ENCODE measurements around the gene RHCG. TPM values are rescaled to one million over a fixed set of nuclear protein-coding genes. Genes with fewer than 3 reads are reported as not detected.

Gene RHCG
- total RNA-seq, 6 donors from 2014 or later = not detected

- no peak for ATAC-seq (ENCODE audit: low FRiP score in 2 of 2)
- 62 to 74% methylated on average over 9 to 19 of the region's 19 CpGs for WGBS, 2 donors
- Histone ChIP-seq H3K4me3 (no peak overlapping the region), H3K36me3 (no peaks in the 10 kb centered on the region), H3K9me3 (no peaks in the 10 kb centered on the region), H3K27ac (no peak overlapping the region), H3K4me1 (no peaks in the 10 kb centered on the region), H3K27me3 (no peaks in the 10 kb centered on the region)
- TF ChIP-seq CTCF (IDR thresholded peaks at IDR 0.05) (peak in 5 of 6 experiments; percentile 16 to 38 (median 34)), POLR2AphosphoS5 (IDR thresholded peaks at IDR 0.05) (no peak), POLR2A (IDR thresholded peaks at IDR 0.05) (no peak)
- DNase-seq = no peak
These were observed 53.6 kb downstream of the RHCG start for GRCh38 chr15:89442671-89443307.

GRCh38 chr15:89442155-89442554 is 54.2 kb downstream of the RHCG start:
- WGBS, 2 donors = 74 to 92% methylated on average over 8 to 10 of the region's 10 CpGs

GRCh38 chr15:89441295-89441812 is 55.0 kb downstream of the RHCG start:
- TF ChIP-seq CTCF (IDR thresholded peaks at IDR 0.05) (no peak), POLR2AphosphoS5 (IDR thresholded peaks at IDR 0.05) (no peak), POLR2A (IDR thresholded peaks at IDR 0.05) (no peak), EP300 (IDR thresholded peaks at IDR 0.05) (no peak)
- no peaks in the 10 kb centered on the region for H3K4me1 ChIP-seq
- 46 to 58% methylated on average over 3 of the region's 3 CpGs for WGBS, 2 donors
- H3K4me3 ChIP-seq = no peak overlapping the region
- no peak overlapping the region for H3K27ac ChIP-seq
- H3K27me3 ChIP-seq = no peaks in the 10 kb centered on the region
- H3K9me3 ChIP-seq = no peaks in the 10 kb centered on the region
- DNase-seq (no peak), ATAC-seq (ENCODE audit: low FRiP score in 2 of 2) (no peak)
- no peaks in the 10 kb centered on the region for H3K36me3 ChIP-seq

More at GRCh38 chr15:89442155-89442554, 54.2 kb downstream of the RHCG start:
- H3K27ac ChIP-seq = no peak overlapping the region
- TF ChIP-seq EP300 (IDR thresholded peaks at IDR 0.05) = no peak
- no peak for TF ChIP-seq CTCF (IDR thresholded peaks at IDR 0.05)
- TF ChIP-seq POLR2A (IDR thresholded peaks at IDR 0.05) = no peak
- TF ChIP-seq POLR2AphosphoS5 (IDR thresholded peaks at IDR 0.05) = no peak
- H3K4me3 ChIP-seq = no peak overlapping the region
- ATAC-seq (ENCODE audit: low FRiP score in 2 of 2) (no peak), DNase-seq (no peak)
- H3K36me3 ChIP-seq = no peaks in the 10 kb centered on the region
- H3K9me3 ChIP-seq = no peaks in the 10 kb centered on the region
- no peaks in the 10 kb centered on the region for H3K27me3 ChIP-seq
- H3K4me1 ChIP-seq = no peaks in the 10 kb centered on the region

GRCh38 chr15:89439764-89440163 is 56.6 kb downstream of the RHCG start:
- Histone ChIP-seq H3K36me3 (no peaks in the 10 kb centered on the region), H3K4me1 (no peaks in the 10 kb centered on the region), H3K27me3 (no peaks in the 10 kb centered on the region), H3K4me3 (no peak overlapping the region), H3K9me3 (no peaks in the 10 kb centered on the region), H3K27ac (no peak overlapping the region)
- 85 to 87% methylated on average over 9 of the region's 9 CpGs for WGBS, 2 donors
- DNase-seq (no peak), ATAC-seq (ENCODE audit: low FRiP score in 2 of 2) (no peak)
- TF ChIP-seq POLR2AphosphoS5 (IDR thresholded peaks at IDR 0.05) (no peak), CTCF (IDR thresholded peaks at IDR 0.05) (no peak), EP300 (IDR thresholded peaks at IDR 0.05) (no peak), POLR2A (IDR thresholded peaks at IDR 0.05) (no peak)
